ENCODE results near the gene NOP14. TPM values are rescaled to one million over a fixed set of nuclear protein-coding genes. Genes with fewer than 3 reads are reported as not detected.
A peak's percentile ranks its signal among the peaks of the same experiment; 100 is the strongest.
"Not testable (repeated sequence)": the region's sequence is repeated elsewhere in the genome, so short reads cannot be mapped to it uniquely, and the experiment has no call there.

The NOP14 gene
- total RNA-seq, 2 donors from 2014 or later: 14.4 to 22.9 TPM

GRCh38 chr4:2944586-2945526, 18.4 kb downstream of the NOP14 start:
- ATAC-seq (no peak), DNase-seq (no peak)
- intact Hi-C loops (cut with DNase I): no loop called here

GRCh38 chr4:2944091-2944482, 19.1 kb downstream of the NOP14 start:
- ATAC-seq (no peak), DNase-seq (no peak)
- intact Hi-C loops (cut with DNase I): no loop called here

GRCh38 chr4:2943364-2944090, 19.7 kb downstream of the NOP14 start:
- no peak for DNase-seq
- intact Hi-C loops (cut with DNase I): no loop called here

GRCh38 chr4:2942532-2943363, 20.5 kb downstream of the NOP14 start:
- intact Hi-C loops (cut with DNase I): no loop called here
- no peak for ATAC-seq
- no peak for DNase-seq

More at GRCh38 chr4:2943364-2944090, 19.7 kb downstream of the NOP14 start:
- ATAC-seq: no peak

GRCh38 chr4:2942037-2942531, 21.1 kb downstream of the NOP14 start:
- no peak for DNase-seq

DNA sequence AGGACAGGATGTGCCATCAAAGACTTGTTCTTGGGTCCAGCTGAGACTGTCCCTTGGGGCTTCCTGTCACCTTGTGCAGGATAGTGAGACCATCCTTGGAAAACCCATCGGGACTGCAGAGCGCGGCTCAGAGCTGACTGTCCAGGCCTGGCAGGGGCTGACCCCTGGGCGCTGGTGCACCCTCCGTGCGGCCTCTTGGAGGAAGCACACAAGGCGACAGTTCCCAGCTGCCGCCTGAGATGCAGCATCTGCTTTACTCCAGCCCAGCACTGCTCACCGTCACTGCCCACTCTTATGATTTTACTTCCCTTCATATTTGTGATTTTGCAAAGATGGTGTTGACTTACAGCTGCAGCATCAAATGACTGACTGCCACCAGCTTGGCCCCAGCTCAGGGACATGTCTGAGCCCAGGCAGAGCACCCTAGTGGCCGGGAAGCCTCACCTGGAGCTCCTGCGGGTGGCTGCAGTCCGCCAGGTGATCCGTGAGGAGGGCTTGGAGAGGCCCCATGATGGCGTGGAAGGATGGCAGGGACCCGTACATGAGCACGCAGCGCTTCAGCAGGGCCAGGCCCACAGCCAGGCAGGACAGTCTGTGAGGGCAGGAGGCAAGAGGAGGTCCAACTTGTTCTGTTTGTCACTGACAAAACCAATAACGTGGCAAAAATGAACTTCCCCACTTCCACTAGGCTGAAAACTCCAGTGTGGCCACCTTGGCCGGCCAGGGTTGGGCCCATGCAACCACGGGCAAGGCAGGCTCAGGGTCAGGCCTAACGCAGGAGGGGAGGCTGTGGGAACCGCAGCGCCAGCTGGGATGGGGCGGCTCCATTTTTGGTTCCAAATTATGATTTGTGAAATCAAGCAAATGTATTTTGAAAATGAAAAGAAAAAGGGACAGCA, 21.8 kb downstream of the NOP14 start:
- DNase-seq: no peak
- ATAC-seq: no peak
- intact Hi-C loops (cut with DNase I): no loop called here

More at GRCh38 chr4:2942037-2942531, 21.1 kb downstream of the NOP14 start:
- ATAC-seq: no peak
- intact Hi-C loops (cut with DNase I): no loop called here

DNA sequence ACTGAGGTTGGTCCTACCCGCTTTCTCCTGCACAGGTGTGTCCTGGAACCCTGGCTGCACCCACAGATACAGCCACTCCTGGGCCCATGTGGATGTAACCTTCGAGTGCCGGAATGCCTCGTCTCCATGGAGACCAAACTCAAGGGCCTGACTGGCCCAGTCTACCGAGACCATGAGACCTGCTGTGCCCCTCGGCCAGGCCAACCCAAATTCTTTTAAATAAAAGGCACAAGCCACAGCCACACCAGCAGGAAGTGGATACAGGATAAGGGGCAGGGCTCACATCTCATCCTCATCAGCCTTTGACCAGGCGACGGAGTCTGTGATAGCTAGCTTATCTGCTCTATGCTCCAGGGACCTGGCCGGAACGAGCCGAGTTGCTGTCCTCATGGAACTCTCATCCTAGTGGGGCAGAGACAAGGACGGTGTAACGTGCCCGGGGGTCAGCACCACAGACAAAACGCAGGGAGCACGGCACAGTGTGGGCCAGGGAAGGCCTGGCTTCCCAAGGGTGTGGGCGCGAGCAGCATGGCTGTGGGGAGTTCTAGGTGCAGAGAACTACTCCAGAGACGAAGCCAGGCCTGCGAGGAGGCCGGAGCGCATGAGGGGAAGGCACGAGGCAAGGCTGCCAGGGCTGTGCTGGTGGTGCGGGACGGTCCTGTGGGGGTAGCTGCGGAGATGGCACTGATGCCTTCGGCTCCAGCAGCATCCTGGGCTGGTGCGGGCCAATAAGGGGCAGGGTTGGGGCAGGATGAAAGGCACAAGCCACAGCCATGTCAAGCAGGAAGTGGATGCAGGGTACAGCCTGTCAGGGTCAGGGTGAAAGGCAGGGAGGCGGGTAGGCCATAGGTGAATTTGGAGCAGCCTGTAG, 22.7 kb downstream of the NOP14 start:
- DNase-seq: no peak
- intact Hi-C loops (cut with DNase I): no loop called here
- ATAC-seq: no peak

DNA sequence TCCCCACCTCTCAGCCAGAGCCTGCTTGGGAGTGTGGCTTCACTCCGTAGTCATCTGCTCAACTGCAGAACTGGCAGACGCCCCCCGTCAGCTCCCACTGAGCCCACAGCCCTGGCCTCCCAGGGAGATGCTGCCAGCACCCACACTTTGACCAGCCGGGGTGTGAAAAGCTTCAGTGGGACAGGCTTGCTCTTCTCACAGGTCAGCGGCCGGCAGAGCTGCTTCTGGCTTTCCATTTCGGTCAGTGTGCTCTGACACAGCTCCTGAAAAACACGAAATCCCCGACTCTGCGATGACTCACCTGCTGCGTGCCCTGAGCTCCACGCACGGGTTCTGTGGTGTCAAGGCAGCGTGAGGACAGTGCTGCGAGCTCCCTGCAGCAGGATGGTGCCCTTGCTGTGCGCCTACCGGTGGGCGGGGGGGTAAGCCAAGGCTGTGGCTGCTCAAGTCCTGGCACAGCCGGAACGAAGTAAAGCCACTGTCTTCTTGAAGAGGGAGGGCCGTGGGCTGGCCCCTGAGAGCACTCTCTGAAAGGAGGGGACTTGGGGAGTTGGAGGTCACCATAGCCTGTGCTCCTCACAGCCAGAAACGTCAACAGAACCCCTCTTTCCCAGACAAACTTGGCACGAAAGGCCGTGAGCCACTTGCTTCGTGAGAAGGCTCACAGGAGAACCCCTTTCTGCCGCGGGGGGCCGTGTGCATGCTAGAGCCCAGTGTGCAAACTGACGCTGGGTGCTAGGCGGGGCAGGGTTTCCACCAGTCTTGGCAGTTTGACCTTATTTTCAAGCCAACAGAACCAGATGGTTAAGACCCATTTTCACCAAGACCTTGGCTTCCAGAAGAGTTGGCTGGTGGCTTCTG, 23.6 kb downstream of the NOP14 start:
- intact Hi-C loops (cut with DNase I): loop anchor here in 1 of 2 donors (10.0 kb wide), 2 partner anchors 95 to 175 kb away; partner anchors contain the start of gene ADD1
- DNase-seq (no peak), ATAC-seq (no peak)

DNA sequence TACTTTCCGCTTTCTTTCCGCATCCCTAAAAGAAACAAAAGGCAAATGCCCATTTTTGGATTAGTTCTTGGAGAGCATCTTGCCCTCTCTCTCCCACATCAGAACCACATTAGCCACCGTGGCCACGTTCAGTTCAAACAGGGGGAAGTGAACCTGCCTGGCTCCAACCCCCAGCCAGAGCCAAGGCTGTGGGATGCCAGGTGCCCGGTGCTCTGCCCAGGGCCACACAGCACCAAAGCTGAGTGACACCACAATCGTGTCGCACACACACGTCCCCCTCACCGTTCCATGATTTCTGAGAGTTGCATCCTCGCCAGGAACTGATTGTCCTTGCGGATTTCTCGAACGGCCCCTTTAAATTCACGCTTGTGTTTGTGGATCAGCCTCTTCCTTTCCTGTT, 24.3 kb downstream of the NOP14 start:
- ATAC-seq (no peak), DNase-seq (no peak)
- intact Hi-C loops (cut with DNase I): loop anchor here in 1 of 2 donors (10.0 kb wide), 2 partner anchors 94 to 174 kb away; partner anchors contain the start of gene ADD1

- peak; percentile 6 for DNase-seq
- not testable (repeated sequence) for ATAC-seq
- intact Hi-C loops (cut with DNase I): loop anchor here in 1 of 2 donors (10.0 kb wide), 2 partner anchors 94 to 174 kb away; partner anchors contain the start of gene ADD1
Measured at GRCh38 chr4:2938411-2938810, 24.8 kb downstream of the NOP14 start.

DNA sequence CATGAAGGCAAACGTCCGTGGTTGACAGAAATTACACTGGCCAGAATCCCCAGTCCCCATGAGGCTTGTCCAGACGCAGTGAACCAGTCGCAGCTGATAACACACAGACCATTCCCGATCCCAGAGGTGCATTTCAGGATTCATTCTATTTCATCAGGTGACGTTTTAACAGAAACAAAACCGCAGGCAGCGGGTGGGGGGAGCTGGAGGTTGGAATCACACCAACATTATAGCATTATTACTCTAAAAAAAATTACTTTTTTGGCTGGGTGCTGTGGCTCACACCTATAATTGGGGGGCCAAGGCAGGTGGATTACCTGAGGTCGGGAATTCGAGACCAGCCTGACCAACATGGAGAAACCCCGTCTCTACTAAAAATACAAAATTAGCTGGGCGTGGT, 25.2 kb downstream of the NOP14 start:
- DNase-seq: no peak
- no peak for ATAC-seq

DNA sequence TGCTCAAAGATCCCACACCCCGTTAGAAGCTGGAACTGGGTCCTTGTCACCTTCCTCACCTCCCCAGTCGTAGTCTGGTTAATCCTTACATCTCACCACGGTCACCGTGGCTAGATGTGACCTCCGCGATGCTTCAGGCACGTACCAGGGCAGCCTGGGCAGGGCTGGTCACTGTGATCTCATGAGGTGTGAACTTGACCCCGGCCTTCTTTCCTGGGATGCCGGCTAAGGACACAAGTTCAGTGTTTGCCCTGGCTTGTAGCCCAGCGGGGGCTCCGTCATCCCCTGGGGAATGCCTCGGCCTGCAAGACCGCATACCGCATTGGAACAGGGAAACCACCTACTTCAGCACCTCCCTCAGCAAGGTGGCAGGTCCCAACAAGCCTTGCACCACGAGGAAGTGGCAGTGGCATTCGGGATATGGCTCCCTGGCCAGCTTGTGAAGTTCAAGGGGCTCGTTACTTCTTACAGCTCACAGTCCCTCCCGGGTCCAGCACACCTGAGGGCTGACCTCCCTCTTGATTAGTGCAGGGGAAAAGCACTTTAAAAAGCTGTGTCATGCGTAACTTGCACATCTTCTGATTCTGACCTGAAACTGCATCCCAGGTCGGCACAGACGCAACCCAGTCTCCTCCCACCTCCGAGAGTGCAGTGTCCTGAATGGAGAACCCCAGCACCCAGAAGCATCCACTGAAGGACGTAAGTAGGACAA, 25.9 kb downstream of the NOP14 start:
- DNase-seq (no peak), ATAC-seq (no peak)
- intact Hi-C loops (cut with DNase I): loop anchor here in 1 of 2 donors (10.0 kb wide), 2 partner anchors 93 to 173 kb away; partner anchors contain the start of gene ADD1

More for the DNA sequence above, 25.2 kb downstream of the NOP14 start:
- intact Hi-C loops (cut with DNase I): loop anchor here in 1 of 2 donors (10.0 kb wide), 2 partner anchors 93 to 173 kb away; partner anchors contain the start of gene ADD1

DNA sequence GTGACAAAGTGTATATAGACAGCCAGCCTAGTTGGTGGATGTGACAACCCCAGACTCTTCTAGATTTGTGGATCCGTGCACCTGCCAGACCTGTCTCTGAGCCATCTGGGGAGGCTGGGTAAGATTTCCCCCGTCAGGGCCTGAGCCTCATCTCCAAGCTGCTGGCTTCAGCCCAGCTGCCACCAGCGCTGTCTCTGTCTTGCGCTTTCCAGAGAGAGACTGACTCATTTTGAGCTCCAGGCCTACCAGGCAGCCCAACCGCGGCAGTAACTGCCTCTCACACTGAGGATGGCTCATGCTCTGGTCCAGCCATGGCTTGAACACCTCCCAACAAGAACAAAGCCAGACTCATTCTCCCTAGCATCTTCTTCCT, 26.4 kb downstream of the NOP14 start:
- intact Hi-C loops (cut with DNase I): loop anchor here in 1 of 2 donors (10.0 kb wide), 2 partner anchors 92 to 172 kb away; partner anchors contain the start of gene ADD1
- DNase-seq (no peak), ATAC-seq (no peak)

GRCh38 chr4:2935762-2936743, 27.2 kb downstream of the NOP14 start:
- intact Hi-C loops (cut with DNase I): loop anchor here in 1 of 2 donors (10.0 kb wide), 2 partner anchors 91 to 171 kb away; partner anchors contain the start of gene ADD1
- DNase-seq (no peak), ATAC-seq (no peak)
